ENCODE measurements around the gene TMEM187.
A peak's percentile ranks its signal among the peaks of the same experiment; 100 is the strongest.

The TMEM187 gene

GRCh38 chrX:153934762-153935325 lies 37.7 kb upstream of the TMEM187 start, which contains the start of gene NAA10:
Gene NAA10, minus strand, starts transcription at chrX:153935037. Its CDS starts 133 bp downstream, at chrX:153934904.
- peak; percentile 51 for DNase-seq (ENCODE audit: low read depth)

GRCh38 chrX:153935326-153935851 lies 37.2 kb upstream of the TMEM187 start:
- no peak for DNase-seq (ENCODE audit: low read depth)

- no peak for DNase-seq (ENCODE audit: low read depth)
Observed at GRCh38 chrX:153937056-153937455, 35.5 kb upstream of the TMEM187 start.

GRCh38 chrX:153938226-153938786 lies 34.2 kb upstream of the TMEM187 start:
- DNase-seq (ENCODE audit: low read depth): no peak

- no peak for DNase-seq (ENCODE audit: low read depth)
Observed at GRCh38 chrX:153939573-153939972, 33.0 kb upstream of the TMEM187 start.

- DNase-seq (ENCODE audit: low read depth): no peak
Observed at GRCh38 chrX:153941336-153942252, 31.0 kb upstream of the TMEM187 start.

- DNase-seq (ENCODE audit: low read depth): no peak
Observed at GRCh38 chrX:153944140-153944799, 28.3 kb upstream of the TMEM187 start, which contains the start of gene RENBP. Gene RENBP, minus strand, starts transcription at chrX:153944643. Its CDS starts 33 bp downstream, at chrX:153944610.

- no peak for DNase-seq (ENCODE audit: low read depth)
Observed at GRCh38 chrX:153944800-153945150, 27.8 kb upstream of the TMEM187 start.

- DNase-seq (ENCODE audit: low read depth): no peak
Observed at GRCh38 chrX:153945956-153946943, 26.3 kb upstream of the TMEM187 start.

- DNase-seq (ENCODE audit: low read depth): peak; percentile 57
Observed at GRCh38 chrX:153947009-153947769, 25.4 kb upstream of the TMEM187 start.

- no peak for DNase-seq (ENCODE audit: low read depth)
Observed at GRCh38 chrX:153948002-153948466, 24.5 kb upstream of the TMEM187 start.

- no peak for DNase-seq (ENCODE audit: low read depth)
Observed at GRCh38 chrX:153948847-153949805, 23.4 kb upstream of the TMEM187 start.

GRCh38 chrX:153950127-153950526 lies 22.4 kb upstream of the TMEM187 start:
- DNase-seq (ENCODE audit: low read depth): no peak

- DNase-seq (ENCODE audit: low read depth): no peak
Observed at GRCh38 chrX:153951683-153952372, 20.7 kb upstream of the TMEM187 start.

GRCh38 chrX:153952373-153953026 lies 20.1 kb upstream of the TMEM187 start:
- no peak for DNase-seq (ENCODE audit: low read depth)

- DNase-seq (ENCODE audit: low read depth): peak; percentile 52
Observed at GRCh38 chrX:153953342-153953830, 19.2 kb upstream of the TMEM187 start.

GRCh38 chrX:153953892-153954557 lies 18.5 kb upstream of the TMEM187 start:
- no peak for DNase-seq (ENCODE audit: low read depth)

Data from T-helper 22 cell (primary cell).